K562 (cell line): ENCODE measurements around the gene CBFA2T3.

Experiments used
- CEBPB ChIP-seq: fragments of 450-650 bp; IDR thresholded peaks from 2 replicates; pipeline ENCODE4 v1.6.1; 2016; ENCODE audit warnings: missing genetic modification characterization, missing compliant biosample characterization
- HDAC2 ChIP-seq: fragments of 450-650 bp; IDR thresholded peaks from 2 replicates; pipeline ENCODE4 v1.6.1; 2016; ENCODE audit warnings: mild to moderate bottlenecking
- SMARCB1 ChIP-seq: IDR thresholded peaks from 2 replicates; pipeline ENCODE4 v1.6.1; 2011; ENCODE audit warnings: improper control_type of control experiment, low read depth; ENCODE audit not compliant: insufficient read length
- TAF1 ChIP-seq: IDR thresholded peaks from 2 replicates; pipeline ENCODE4 v1.6.1; 2011; ENCODE audit warnings: mild to moderate bottlenecking, low read length, moderate library complexity; ENCODE audit not compliant: insufficient read depth, control insufficient read depth, severe bottlenecking; ENCODE audit errors: extremely low read depth

- TF ChIP-seq SMARCB1 (no peak), CEBPB (tag) (no peak), TAF1 (no peak), HDAC2 (no peak)
These were observed 109.3 kb downstream of the CBFA2T3 start for GRCh38 chr16:88867581-88868246.
